Trophoblast cell (in vitro differentiated cells and primary cell): ENCODE results near the gene TSC2.
A peak's percentile ranks its signal among the peaks of the same experiment; 100 is the strongest.

Experiments used
- DNase-seq, 2 donors: peaks; one replicate each; pipeline ENCODE4 v3.0.0-alpha.2; 2016
- H2AFZ ChIP-seq: 2 replicates; pipeline ENCODE4 v1.6.1; 2013; ENCODE audit warnings: low read length, moderate library complexity, mild to moderate bottlenecking; ENCODE audit not compliant: insufficient read depth, poor library complexity
- H2AK5ac ChIP-seq: 2 replicates; pipeline ENCODE4 v1.6.1; 2013; ENCODE audit warnings: mild to moderate bottlenecking, low read length
- H2BK120ac ChIP-seq: 2 replicates; pipeline ENCODE4 v1.6.1; 2013; ENCODE audit warnings: low read length, mild to moderate bottlenecking, moderate library complexity; ENCODE audit not compliant: insufficient read depth, poor library complexity
- H2BK12ac ChIP-seq: 2 replicates; pipeline ENCODE4 v1.6.1; 2013; ENCODE audit warnings: mild to moderate bottlenecking, low read length, moderate library complexity
- H2BK5ac ChIP-seq: 2 replicates; pipeline ENCODE4 v1.6.1; 2013; ENCODE audit warnings: low read length, low read depth, moderate library complexity, mild to moderate bottlenecking; ENCODE audit not compliant: poor library complexity
- H3K14ac ChIP-seq: 2 replicates; pipeline ENCODE4 v1.6.1; 2013; ENCODE audit warnings: mild to moderate bottlenecking, low read length
- H3K18ac ChIP-seq: 2 replicates; pipeline ENCODE4 v1.6.1; 2013; ENCODE audit warnings: mild to moderate bottlenecking, low read length
- H3K23ac ChIP-seq: 2 replicates; pipeline ENCODE4 v1.6.1; 2013; ENCODE audit warnings: low read length
- H3K27ac ChIP-seq: 2 replicates; pipeline ENCODE4 v1.5.1; 2013; ENCODE audit warnings: low read depth, mild to moderate bottlenecking, inconsistent platforms, low read length, moderate library complexity
- H3K27me3 ChIP-seq: 2 replicates; pipeline ENCODE4 v1.6.1; 2013; ENCODE audit warnings: inconsistent platforms, mild to moderate bottlenecking, low read length, moderate library complexity; ENCODE audit not compliant: insufficient read depth
- H3K36me3 ChIP-seq, 2 experiments: 1 replicate in 1 of 2; 2 replicates in 1 of 2; pipeline ENCODE4 v1.6.1; 2013; ENCODE audit warnings: low read length in 2 of 2, mild to moderate bottlenecking in 2 of 2, moderate library complexity in 1 of 2; ENCODE audit not compliant: insufficient read depth in 2 of 2, control insufficient read depth in 1 of 2
- H3K4ac ChIP-seq: 2 replicates; pipeline ENCODE4 v1.6.1; 2013; ENCODE audit warnings: low read depth, mild to moderate bottlenecking, low read length, moderate library complexity
- H3K4me1 ChIP-seq, 2 experiments: 1 replicate in 1 of 2; 2 replicates in 1 of 2; pipeline ENCODE4 v1.6.1; 2013; ENCODE audit warnings: low read length in 2 of 2, mild to moderate bottlenecking in 2 of 2, moderate library complexity in 1 of 2; ENCODE audit not compliant: insufficient read depth in 2 of 2, control insufficient read depth in 1 of 2
- H3K4me2 ChIP-seq: 2 replicates; pipeline ENCODE4 v1.6.1; 2013; ENCODE audit warnings: inconsistent platforms, mild to moderate bottlenecking, low read length, moderate library complexity
- H3K4me3 ChIP-seq: 2 replicates; pipeline ENCODE4 v1.5.1; 2013; ENCODE audit warnings: mild to moderate bottlenecking, low read depth, low read length, inconsistent platforms
- H3K79me1 ChIP-seq: one replicate; pipeline ENCODE4 v1.6.1; 2013; ENCODE audit warnings: low read length
- H3K79me2 ChIP-seq: 2 replicates; pipeline ENCODE4 v1.6.1; 2013; ENCODE audit warnings: low read length, mild to moderate bottlenecking; ENCODE audit not compliant: control insufficient read depth, insufficient read depth, poor library complexity
- H3K9ac ChIP-seq: 2 replicates; pipeline ENCODE4 v1.6.1; 2013; ENCODE audit warnings: mild to moderate bottlenecking, low read length
- H3K9me3 ChIP-seq: 2 replicates; pipeline ENCODE4 v1.6.1; 2013; ENCODE audit warnings: low read depth, mild to moderate bottlenecking, control low read depth, inconsistent platforms, low read length; ENCODE audit not compliant: insufficient read depth
- H4K12ac ChIP-seq: 2 replicates; pipeline ENCODE4 v1.6.1; 2013; ENCODE audit warnings: low read depth, mild to moderate bottlenecking, low read length, moderate library complexity
- H4K8ac ChIP-seq: 2 replicates; pipeline ENCODE4 v1.6.1; 2013; ENCODE audit warnings: low read depth, mild to moderate bottlenecking, low read length, moderate library complexity
- H4K91ac ChIP-seq: one replicate; pipeline ENCODE4 v1.6.1; 2013; ENCODE audit warnings: low read depth, mild to moderate bottlenecking, low read length, moderate library complexity
- WGBS: extraction: QIAGEN DNeasy Blood & Tissue Kit; methylation state at CpG from one replicate; pipeline ENCODE4 v1.1.7; 2013; ENCODE audit warnings: missing lambda C conversion rate; ENCODE audit not compliant: insufficient read length, insufficient coverage; ENCODE audit errors: extremely low coverage; 5-methylcytosine and 5-hydroxymethylcytosine counted together

TSC2 gene

DNA sequence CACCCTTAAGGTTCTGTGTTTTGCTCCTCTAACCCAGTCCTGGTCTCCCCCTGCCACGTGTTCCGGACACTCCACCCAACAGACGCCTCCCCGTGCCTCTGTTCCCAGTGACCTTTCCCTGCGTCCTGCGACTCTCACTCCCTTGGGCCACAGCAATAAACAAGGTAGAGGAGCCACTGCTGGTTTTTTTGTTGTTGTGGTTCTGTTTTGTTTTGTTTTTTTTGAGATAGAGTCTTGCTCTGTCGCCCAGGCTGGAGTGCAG lies 31.9 kb upstream of the TSC2 start:
- no CpG with 5 or more reads among the region's 7 CpGs for WGBS
- Histone ChIP-seq H2AFZ (no peak overlapping the region), H3K4me2 (no peak overlapping the region), H3K4me1 (peaks cover 6 to 12% of the 10 kb centered on the region in 2 experiments), H3K9me3 (peaks cover 2% of the 10 kb centered on the region), H2AK5ac (no peak overlapping the region), H3K4ac (no peak overlapping the region), H2BK12ac (no peak overlapping the region), H3K18ac (no peak overlapping the region), H3K4me3 (no peak overlapping the region), H3K27me3 (peaks cover 22% of the 10 kb centered on the region), H3K27ac (no peak overlapping the region), H3K14ac (no peak overlapping the region), H3K23ac (no peak overlapping the region), H4K91ac (no peak overlapping the region), H2BK5ac (no peak overlapping the region), H4K12ac (no peak overlapping the region), H2BK120ac (no peak overlapping the region), H3K79me2 (no peaks in the 10 kb centered on the region), H4K8ac (no peak overlapping the region), H3K36me3 (no peaks in the 10 kb centered on the region), H3K79me1 (no peaks in the 10 kb centered on the region), H3K9ac (no peak overlapping the region)
- no peak for DNase-seq

DNA sequence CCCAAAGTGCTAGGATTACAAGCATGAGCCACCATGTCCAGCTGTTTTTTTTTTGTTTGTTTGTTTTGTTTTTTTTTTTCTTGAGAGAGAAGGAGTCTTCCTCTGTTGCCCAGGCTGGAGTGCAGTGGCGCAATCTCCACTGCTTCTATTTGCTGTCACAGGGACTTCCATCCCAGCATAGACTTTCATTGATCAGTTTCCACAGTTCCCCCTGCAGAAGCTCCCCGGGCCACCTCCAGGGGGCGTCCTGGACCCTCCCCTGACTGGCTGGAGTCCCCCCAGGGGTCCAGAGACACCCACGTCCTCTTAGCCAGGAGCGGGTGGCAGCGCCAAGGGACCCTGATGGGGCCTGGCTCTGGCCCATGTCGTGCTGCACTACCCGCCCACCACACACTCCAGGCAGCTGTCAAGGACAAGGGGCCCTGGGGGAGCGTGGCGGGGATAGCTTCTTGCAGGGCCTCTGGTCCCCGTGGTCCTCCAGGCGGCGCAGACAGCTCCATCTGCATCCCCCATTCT lies 31.3 kb upstream of the TSC2 start:
- no peak overlapping the region for H4K8ac ChIP-seq
- no peak overlapping the region for H2AFZ ChIP-seq
- H3K79me2 ChIP-seq: no peaks in the 10 kb centered on the region
- H3K4me3 ChIP-seq: no peak overlapping the region
- peaks cover 22% of the 10 kb centered on the region for H3K27me3 ChIP-seq
- H3K79me1 ChIP-seq: no peaks in the 10 kb centered on the region
- H3K36me3 ChIP-seq: no peaks in the 10 kb centered on the region
- H2BK5ac ChIP-seq: no peak overlapping the region
- no peak overlapping the region for H3K23ac ChIP-seq
- no CpG with 5 or more reads among the region's 13 CpGs for WGBS
- no peak overlapping the region for H3K27ac ChIP-seq
- peaks cover 6 to 12% of the 10 kb centered on the region in 2 experiments for H3K4me1 ChIP-seq
- DNase-seq: no peak
- H3K4ac ChIP-seq: no peak overlapping the region
- H2AK5ac ChIP-seq: no peak overlapping the region
- no peak overlapping the region for H2BK120ac ChIP-seq
- H4K91ac ChIP-seq: no peak overlapping the region
- H3K9ac ChIP-seq: no peak overlapping the region
- no peak overlapping the region for H3K18ac ChIP-seq
- H3K14ac ChIP-seq: no peak overlapping the region
- H3K4me2 ChIP-seq: no peak overlapping the region
- no peak overlapping the region for H2BK12ac ChIP-seq
- H3K9me3 ChIP-seq: peaks cover 2% of the 10 kb centered on the region
- no peak overlapping the region for H4K12ac ChIP-seq

DNA sequence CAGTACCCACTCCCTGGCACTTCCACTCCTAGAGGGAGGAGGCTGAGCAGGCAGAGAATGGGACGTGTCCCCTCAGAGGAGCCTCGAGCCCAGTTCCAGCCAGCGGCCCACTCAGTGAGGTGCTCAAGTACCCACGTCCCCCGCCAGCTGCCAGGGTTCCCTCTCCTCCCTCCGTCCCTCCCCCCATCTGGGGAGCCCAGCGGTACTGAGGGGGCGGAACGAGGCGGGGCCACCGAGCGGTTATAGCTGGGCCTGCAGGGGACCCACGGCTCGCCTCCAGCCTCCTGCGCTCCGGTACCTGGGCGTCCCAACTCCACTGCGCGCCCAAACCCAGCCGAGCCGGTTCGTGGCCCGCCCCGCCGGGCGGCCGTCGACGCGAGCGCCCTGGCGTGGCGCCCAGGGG lies 28.3 kb upstream of the TSC2 start, which contains the start of gene NPW:
NPW (plus strand) TSS at position 268 of the 403 bp plus-strand sequence.
- Histone ChIP-seq H3K79me1 (peaks cover 10% of the 10 kb centered on the region), H3K4me1 (peaks cover 18 to 21% of the 10 kb centered on the region in 2 experiments), H3K27ac (no peak within 1 kb of the TSS), H4K12ac (no peak within 1 kb of the TSS), H3K4ac (no peak within 1 kb of the TSS), H3K18ac (no peak within 1 kb of the TSS), H3K27me3 (peaks cover 22% of the 10 kb centered on the region), H2BK12ac (no peak within 1 kb of the TSS), H3K14ac (no peak within 1 kb of the TSS), H3K4me3 (no peak within 1 kb of the TSS), H2BK120ac (no peak within 1 kb of the TSS), H4K8ac (no peak within 1 kb of the TSS), H2AK5ac (no peak within 1 kb of the TSS), H3K9me3 (peaks cover 2% of the 10 kb centered on the region), H2BK5ac (no peak within 1 kb of the TSS), H3K4me2 (peak within 1 kb of the TSS; percentile 29), H3K23ac (no peak within 1 kb of the TSS), H3K9ac (no peak within 1 kb of the TSS), H3K79me2 (peaks cover 3% of the 10 kb centered on the region), H3K36me3 (no peaks in the 10 kb centered on the region), H4K91ac (no peak within 1 kb of the TSS), H2AFZ (no peak within 1 kb of the TSS)
- WGBS: no CpG with 5 or more reads among the region's 33 CpGs
- no peak for DNase-seq

DNA sequence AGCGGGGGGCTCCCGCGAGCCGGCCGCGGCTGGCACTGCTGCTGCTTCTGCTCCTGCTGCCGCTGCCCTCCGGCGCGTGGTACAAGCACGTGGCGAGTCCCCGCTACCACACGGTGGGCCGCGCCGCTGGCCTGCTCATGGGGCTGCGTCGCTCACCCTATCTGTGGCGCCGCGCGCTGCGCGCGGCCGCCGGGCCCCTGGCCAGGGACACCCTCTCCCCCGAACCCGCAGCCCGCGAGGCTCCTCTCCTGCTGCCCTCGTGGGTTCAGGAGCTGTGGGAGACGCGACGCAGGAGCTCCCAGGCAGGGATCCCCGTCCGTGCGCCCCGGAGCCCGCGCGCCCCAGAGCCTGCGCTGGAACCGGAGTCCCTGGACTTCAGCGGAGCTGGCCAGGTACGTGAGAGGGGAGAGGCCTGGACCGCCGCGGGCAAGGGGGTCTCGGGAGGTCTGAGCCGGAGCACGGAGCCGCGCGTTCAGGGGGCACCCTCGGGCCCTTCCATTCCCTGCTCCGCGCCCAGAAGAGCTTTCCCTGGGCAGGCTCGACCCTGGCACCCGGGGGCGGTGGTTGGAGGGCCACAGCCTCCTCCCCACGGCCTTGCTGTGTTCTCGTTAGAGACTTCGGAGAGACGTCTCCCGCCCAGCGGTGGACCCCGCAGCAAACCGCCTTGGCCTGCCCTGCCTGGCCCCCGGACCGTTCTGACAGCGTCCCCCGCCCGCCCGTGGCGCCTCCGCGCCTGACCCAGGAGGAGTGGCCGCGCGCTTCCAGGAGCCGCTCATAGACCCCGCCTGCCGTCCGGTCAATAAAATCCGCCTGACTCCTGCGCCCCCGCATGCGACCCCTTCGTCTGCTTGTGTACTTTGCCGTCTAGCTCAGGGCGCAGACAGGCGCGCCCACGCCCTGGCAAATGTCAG lies 27.6 kb upstream of the TSC2 start:
- WGBS: no CpG with 5 or more reads among the region's 96 CpGs
- Histone ChIP-seq H4K12ac (no peak overlapping the region), H3K4me3 (no peak overlapping the region), H2BK12ac (no peak overlapping the region), H2AK5ac (no peak overlapping the region), H3K79me2 (peaks cover 3% of the 10 kb centered on the region), H3K79me1 (peaks cover 10% of the 10 kb centered on the region), H3K9me3 (peaks cover 2% of the 10 kb centered on the region), H3K23ac (no peak overlapping the region), H3K9ac (no peak overlapping the region), H3K14ac (no peak overlapping the region), H2BK5ac (no peak overlapping the region), H4K8ac (no peak overlapping the region), H3K27ac (no peak overlapping the region), H4K91ac (no peak overlapping the region), H2AFZ (no peak overlapping the region), H3K4me2 (peak overlapping the region; percentile 29), H3K18ac (no peak overlapping the region), H3K36me3 (no peaks in the 10 kb centered on the region), H3K27me3 (peaks cover 22% of the 10 kb centered on the region), H3K4me1 (peaks cover 18 to 21% of the 10 kb centered on the region in 2 experiments), H3K4ac (no peak overlapping the region), H2BK120ac (no peak overlapping the region)
- DNase-seq: no peak
